HL-60 (cell line): ENCODE measurements around the gene PROB1.

Experiments
- CTCF ChIP-seq: IDR thresholded peaks from one replicate; pipeline ENCODE4 v1.5.1; 2011; ENCODE audit warnings: low read length, control low read depth, inconsistent platforms; ENCODE audit not compliant: insufficient read depth
- GABPA ChIP-seq: IDR thresholded peaks from 2 replicates; pipeline ENCODE4 v1.6.1; 2012; ENCODE audit warnings: low read depth
- POLR2AphosphoS5 ChIP-seq: IDR thresholded peaks from 2 replicates; pipeline ENCODE4 v1.6.1; 2012; ENCODE audit warnings: low read depth

DNA sequence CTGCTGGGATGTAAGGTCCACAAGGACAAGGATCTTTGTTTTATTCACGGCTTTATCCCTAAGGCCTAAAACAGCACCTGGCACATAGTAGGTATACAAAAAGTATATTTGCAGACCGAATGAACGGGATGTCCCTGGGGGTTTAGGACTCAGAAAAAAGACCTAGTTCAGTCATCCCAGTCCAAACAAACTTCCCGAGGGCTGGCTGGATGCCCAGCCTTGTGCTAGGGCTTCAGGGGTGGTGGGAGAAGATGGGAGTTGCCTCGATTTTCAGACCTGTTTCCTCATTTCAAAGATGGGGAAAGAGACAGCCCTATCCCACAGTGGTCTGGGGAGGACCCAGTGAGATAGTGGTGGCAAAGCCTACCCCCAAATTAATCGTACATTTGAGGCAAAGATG lies 3.0 kb upstream of the PROB1 start:
- TF ChIP-seq CTCF (no peak), POLR2AphosphoS5 (no peak), GABPA (no peak)
